GM13977 (cell line): ENCODE measurements around the gene SMCO1.

ENCODE experiments used
- DNase-seq: peaks from one replicate; pipeline ENCODE4 v3.0.0; 2012; ENCODE audit warnings: low spot score
- in situ Hi-C: fragments of 300-500 bp; cut with MboI; formaldehyde crosslinking; loops from one replicate; pipeline ENCODE4 v1.12.0; 2022; ENCODE audit warnings: low sequenced_read_pairs, low pct_unique_long_range_greater_than_20kb, mixed read lengths, inconsistent platforms; ENCODE audit not compliant: unreplicated experiment
- TF ChIP-seq, protein P1 (sequence below): IDR thresholded peaks from 2 replicates; pipeline ENCODE4 v1.5.1; 2012; ENCODE audit warnings: mild to moderate bottlenecking, control low read depth; ENCODE audit not compliant: insufficient read depth; ENCODE audit errors: extremely low read depth, missing control alignments

The SMCO1 gene

GRCh38 chr3:196541684-196542445 lies 26.7 kb upstream of the SMCO1 start:
- DNase-seq: no peak
- TF ChIP-seq, protein P1, sequence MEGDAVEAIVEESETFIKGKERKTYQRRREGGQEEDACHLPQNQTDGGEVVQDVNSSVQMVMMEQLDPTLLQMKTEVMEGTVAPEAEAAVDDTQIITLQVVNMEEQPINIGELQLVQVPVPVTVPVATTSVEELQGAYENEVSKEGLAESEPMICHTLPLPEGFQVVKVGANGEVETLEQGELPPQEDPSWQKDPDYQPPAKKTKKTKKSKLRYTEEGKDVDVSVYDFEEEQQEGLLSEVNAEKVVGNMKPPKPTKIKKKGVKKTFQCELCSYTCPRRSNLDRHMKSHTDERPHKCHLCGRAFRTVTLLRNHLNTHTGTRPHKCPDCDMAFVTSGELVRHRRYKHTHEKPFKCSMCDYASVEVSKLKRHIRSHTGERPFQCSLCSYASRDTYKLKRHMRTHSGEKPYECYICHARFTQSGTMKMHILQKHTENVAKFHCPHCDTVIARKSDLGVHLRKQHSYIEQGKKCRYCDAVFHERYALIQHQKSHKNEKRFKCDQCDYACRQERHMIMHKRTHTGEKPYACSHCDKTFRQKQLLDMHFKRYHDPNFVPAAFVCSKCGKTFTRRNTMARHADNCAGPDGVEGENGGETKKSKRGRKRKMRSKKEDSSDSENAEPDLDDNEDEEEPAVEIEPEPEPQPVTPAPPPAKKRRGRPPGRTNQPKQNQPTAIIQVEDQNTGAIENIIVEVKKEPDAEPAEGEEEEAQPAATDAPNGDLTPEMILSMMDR: no peak
- in situ Hi-C loops: no loop called here

GRCh38 chr3:196537319-196537984 lies 22.3 kb upstream of the SMCO1 start:
- TF ChIP-seq, protein P1: peak; percentile 68
- DNase-seq: peak; percentile 67
- in situ Hi-C loops: no loop called here

- in situ Hi-C loops: no loop called here
Measured at GRCh38 chr3:196533260-196533681, 18.1 kb upstream of the SMCO1 start.

DNA sequence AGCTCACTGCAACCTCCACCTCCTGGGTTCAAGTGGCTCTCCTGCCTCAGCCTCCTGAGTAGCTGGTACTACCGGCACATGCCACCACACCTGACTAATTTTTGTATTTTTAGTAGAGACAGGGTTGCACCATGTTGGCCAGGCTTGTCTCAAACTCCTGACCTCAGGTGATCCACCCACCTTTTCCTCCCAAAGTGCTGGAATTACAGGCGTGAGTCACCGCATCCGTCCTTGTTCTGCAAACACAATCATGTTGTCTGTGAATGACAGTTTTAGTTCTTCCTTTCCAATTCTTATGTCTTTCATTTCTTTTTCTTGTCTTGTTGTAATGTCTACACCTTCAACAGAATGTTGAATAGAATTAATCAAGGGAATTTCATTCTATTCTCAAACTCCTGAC lies 16.3 kb upstream of the SMCO1 start:
- TF ChIP-seq, protein P1: no peak
- no peak for DNase-seq
- in situ Hi-C loops: no loop called here

More at GRCh38 chr3:196533260-196533681, 18.1 kb upstream of the SMCO1 start:
- TF ChIP-seq, protein P1: no peak
- DNase-seq: no peak

GRCh38 chr3:196528639-196529233 lies 13.6 kb upstream of the SMCO1 start:
- in situ Hi-C loops: no loop called here
- peak; percentile 92 for DNase-seq

GRCh38 chr3:196525141-196525540 lies 10.0 kb upstream of the SMCO1 start:
- DNase-seq: no peak
- in situ Hi-C loops: no loop called here
- TF ChIP-seq, protein P1: no peak

More at GRCh38 chr3:196528639-196529233, 13.6 kb upstream of the SMCO1 start:
- TF ChIP-seq, protein P1: peak; percentile 72
